Right kidney (tissue), 1 donor: ENCODE results near the gene EMC8.

Source experiments
- DNase-seq: peaks from one replicate; pipeline ENCODE4 v3.0.0-alpha.2; 2016

The EMC8 gene

DNA sequence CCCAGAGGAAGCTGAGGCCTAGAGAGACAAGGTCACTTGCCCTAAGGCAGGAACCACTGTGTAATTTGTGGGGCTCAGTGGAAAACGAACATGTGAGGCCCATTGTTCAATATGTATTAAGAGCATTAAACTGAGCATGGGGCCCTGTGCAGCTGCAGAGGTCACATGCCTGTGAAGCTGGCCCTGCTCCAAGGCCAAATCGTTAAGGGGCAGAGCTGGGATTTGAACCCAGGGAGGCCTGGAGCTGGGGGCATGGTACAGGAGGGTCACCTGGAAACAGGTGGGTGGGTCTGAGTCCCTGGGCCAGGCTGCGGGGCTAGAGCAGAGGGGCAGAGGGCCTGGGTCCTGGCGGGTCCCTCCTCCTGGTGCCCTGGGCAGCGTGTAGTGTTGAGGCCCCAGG lies 68.2 kb downstream of the EMC8 start:
- DNase-seq, result no peak

DNA sequence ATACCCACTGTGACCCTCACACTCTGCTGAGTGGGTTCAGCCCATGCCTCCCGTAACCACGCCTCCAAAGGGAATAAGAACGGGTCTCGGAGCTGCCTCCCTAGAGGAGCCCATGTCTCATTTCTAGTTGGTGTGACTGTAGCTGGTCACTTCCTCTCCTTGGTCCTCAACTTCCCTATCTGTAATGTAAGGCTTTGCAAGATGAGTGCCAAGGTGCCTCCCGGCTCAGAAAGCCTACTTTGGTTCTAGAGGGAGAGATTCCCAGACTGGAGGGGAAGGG lies 69.2 kb downstream of the EMC8 start:
- no peak for DNase-seq

DNA sequence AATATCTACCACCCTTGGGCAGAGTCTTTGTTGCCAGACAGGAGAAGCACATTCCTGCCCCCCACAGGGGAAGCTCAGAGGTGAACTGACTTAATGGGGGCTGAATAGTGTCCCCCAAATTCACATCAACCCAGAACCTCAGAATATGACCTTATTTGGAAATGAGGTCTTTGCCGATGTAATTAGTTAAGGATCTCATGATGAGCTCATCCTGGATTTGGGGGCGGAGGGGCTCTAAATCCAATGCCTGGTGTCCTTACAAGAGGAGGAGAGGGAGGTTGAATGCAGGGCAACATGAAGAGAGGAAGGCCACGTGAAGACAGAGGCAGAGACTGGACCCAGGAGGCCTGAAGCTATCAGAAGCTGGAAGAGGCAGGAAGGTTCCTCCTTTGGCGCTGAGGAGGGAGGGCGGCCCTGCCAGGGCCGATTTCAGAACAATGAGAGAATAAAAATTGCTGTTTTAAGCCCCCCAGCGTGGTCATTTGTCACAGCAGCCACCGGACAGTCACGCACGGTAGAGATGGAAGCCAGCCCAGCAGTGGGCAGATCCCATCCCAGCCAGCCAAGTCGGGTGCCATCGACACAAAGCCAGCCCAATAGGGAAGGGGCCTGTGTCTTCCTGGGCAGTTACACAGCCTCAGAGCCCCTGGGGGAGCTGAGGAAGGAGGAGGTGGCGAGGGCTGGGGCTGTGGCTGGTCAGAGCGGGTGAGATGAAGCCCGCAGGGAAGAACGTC lies 69.7 kb downstream of the EMC8 start:
- no peak for DNase-seq

DNA sequence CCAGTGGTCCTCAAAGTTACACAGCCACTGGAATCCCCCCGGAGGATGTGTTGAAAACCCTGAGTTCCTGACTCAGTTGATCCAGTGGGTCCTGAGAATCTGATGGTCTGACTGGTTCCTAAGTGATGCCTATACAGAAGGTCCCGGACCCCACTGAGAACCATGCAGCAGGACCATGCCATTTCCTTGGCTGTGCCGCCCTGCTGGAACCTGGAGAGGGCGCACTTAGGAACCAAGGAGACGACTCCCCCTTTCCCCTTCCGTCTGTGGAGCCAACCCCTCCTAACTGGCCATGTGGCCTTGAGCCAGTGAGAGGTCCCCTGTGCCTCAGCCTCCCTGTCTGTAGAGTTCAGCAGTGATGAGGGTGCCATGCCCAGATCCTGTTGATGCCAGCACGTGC lies 70.5 kb downstream of the EMC8 start:
- no peak for DNase-seq
